Astrocyte (in vitro differentiated cells and primary cell): ENCODE data around the gene FKBP10. TPM values are rescaled to one million over a fixed set of nuclear protein-coding genes. Genes with fewer than 3 reads are reported as not detected.

Experiments used
- DNase-seq: peaks from one replicate; pipeline ENCODE4 v3.0.0-alpha.2; 2010; ENCODE audit warnings: low read depth
- FAIRE-seq: peaks from 2 replicates; lab custom pipeline; 2011; peaks lifted over from hg19 to GRCh38; lab: Jason Lieb, UNC
- H2AFZ ChIP-seq: 2 replicates; pipeline ENCODE4 v1.6.0; 2012; ENCODE audit warnings: low read depth, low read length, inconsistent platforms
- H3K27ac ChIP-seq: 2 replicates; pipeline ENCODE4 v1.5.1; 2011; ENCODE audit warnings: low read depth, low read length, inconsistent platforms
- H3K27me3 ChIP-seq: 2 replicates; pipeline ENCODE4 v1.6.0; 2011; ENCODE audit warnings: low read length, inconsistent platforms; ENCODE audit not compliant: insufficient read depth
- H3K36me3 ChIP-seq: 2 replicates; pipeline ENCODE4 v1.5.1; 2011; ENCODE audit warnings: low read length, inconsistent platforms; ENCODE audit not compliant: insufficient read depth
- H3K4me1 ChIP-seq: 2 replicates; pipeline ENCODE4 v1.5.1; 2011; ENCODE audit warnings: low read length, inconsistent platforms; ENCODE audit not compliant: insufficient read depth
- H3K4me2 ChIP-seq: 2 replicates; pipeline ENCODE4 v1.6.0; 2012; ENCODE audit warnings: low read length, inconsistent platforms
- H3K4me3 ChIP-seq: 2 replicates; pipeline ENCODE4 v1.5.1; 2011; ENCODE audit warnings: low read depth, mild to moderate bottlenecking, low read length, inconsistent platforms; ENCODE audit not compliant: insufficient read depth
- H3K79me2 ChIP-seq: 2 replicates; pipeline ENCODE4 v1.6.0; 2012; ENCODE audit warnings: mild to moderate bottlenecking, low read length, inconsistent platforms; ENCODE audit not compliant: insufficient read depth
- H3K9ac ChIP-seq: 2 replicates; pipeline ENCODE4 v1.6.0; 2012; ENCODE audit warnings: mild to moderate bottlenecking, low read length, inconsistent platforms
- H3K9me3 ChIP-seq: 2 replicates; pipeline ENCODE4 v1.5.1; 2012; ENCODE audit warnings: low read depth, mild to moderate bottlenecking, low read length, inconsistent platforms; ENCODE audit not compliant: insufficient read depth
- H4K20me1 ChIP-seq: 2 replicates; pipeline ENCODE4 v1.6.0; 2012; ENCODE audit warnings: low read length, inconsistent platforms; ENCODE audit not compliant: insufficient read depth
- H3K27ac Mint-ChIP-seq: one replicate; pipeline ENCODE4 v1.8.0; 2021; ENCODE audit warnings: mild to moderate bottlenecking, mixed read lengths; ENCODE audit not compliant: unreplicated experiment
- H3K27me3 Mint-ChIP-seq: one replicate; pipeline ENCODE4 v1.8.0; 2021; ENCODE audit warnings: low read depth, mixed read lengths; ENCODE audit not compliant: unreplicated experiment
- H3K36me3 Mint-ChIP-seq: one replicate; pipeline ENCODE4 v1.8.0; 2021; ENCODE audit warnings: low read depth, mixed read lengths; ENCODE audit not compliant: unreplicated experiment
- H3K4me1 Mint-ChIP-seq: one replicate; pipeline ENCODE4 v1.8.0; 2021; ENCODE audit warnings: low read depth, mixed read lengths; ENCODE audit not compliant: unreplicated experiment
- H3K4me3 Mint-ChIP-seq: one replicate; pipeline ENCODE4 v1.8.0; 2021; ENCODE audit warnings: mild to moderate bottlenecking, moderate library complexity, mixed read lengths; ENCODE audit not compliant: unreplicated experiment
- H3K9me3 Mint-ChIP-seq: one replicate; pipeline ENCODE4 v1.8.0; 2021; ENCODE audit warnings: mild to moderate bottlenecking, mixed read lengths; ENCODE audit not compliant: unreplicated experiment
- EZH2 ChIP-seq: IDR thresholded peaks from 2 replicates; pipeline ENCODE4 v1.6.1; 2012; ENCODE audit warnings: mild to moderate bottlenecking, low read length, inconsistent platforms; ENCODE audit not compliant: insufficient read depth
- total RNA-seq: library from RNA; stranded (reverse); gene quantifications from 2 replicates; pipeline ENCODE4 v1.2.1, GENCODE V29; 2021
- TF ChIP-seq, protein P1 (sequence below): IDR thresholded peaks from 2 replicates; pipeline ENCODE4 v1.5.1; 2011; ENCODE audit warnings: low read depth, mild to moderate bottlenecking, inconsistent platforms, low read length, moderate library complexity; ENCODE audit not compliant: insufficient read depth

Gene FKBP10
- total RNA-seq, 1 donor from 2014 or later, result 446 TPM

DNA sequence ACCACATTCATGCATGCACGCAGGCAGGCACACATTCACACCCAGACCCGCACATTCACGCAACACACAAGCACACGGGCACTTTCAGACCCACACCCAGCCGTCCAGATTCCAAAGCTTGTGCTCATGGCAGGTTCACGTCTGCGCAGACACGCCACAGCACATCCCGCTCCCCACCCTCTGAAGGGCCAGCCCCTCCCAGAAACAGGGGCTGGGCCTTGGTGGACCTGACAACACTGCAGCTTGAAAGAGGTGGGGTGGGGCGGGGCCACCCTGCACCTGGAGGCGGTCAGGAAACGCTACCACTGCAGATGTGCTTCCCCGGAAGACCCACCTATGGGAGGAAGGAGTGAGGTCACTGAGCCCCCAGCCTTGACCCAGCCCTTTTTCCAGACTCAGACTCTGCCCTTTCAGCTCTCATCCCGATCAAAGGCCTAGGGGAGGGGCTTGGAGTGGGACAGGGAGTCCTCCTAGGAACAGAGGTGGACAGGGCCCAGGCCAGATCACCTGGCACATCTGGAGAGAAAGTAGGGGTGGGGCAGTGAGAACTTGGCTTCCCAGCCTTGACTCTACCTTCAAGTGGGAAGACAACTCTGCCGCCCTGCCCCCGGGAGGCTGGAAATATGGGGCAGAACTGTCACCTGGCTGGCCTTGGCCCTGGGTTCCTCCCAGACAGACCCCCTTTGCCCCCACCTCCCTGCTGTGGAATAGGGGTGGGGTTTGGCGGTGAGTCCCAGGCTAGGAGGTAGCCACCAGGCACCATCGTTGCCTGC, 12.0 kb upstream of the FKBP10 start:
- H3K4me3 Mint-ChIP-seq, result no peak overlapping the region
- H3K4me1 Mint-ChIP-seq, result peaks cover 14% of the 10 kb centered on the region
- Histone ChIP-seq H3K27ac (no peak overlapping the region), H3K4me2 (peak overlapping the region; percentile 65), H3K79me2 (no peaks in the 10 kb centered on the region), H4K20me1 (peaks cover 7% of the 10 kb centered on the region), H3K4me3 (no peak overlapping the region), H3K27me3 (no peaks in the 10 kb centered on the region), H3K9me3 (no peaks in the 10 kb centered on the region), H3K9ac (no peak overlapping the region), H2AFZ (no peak overlapping the region), H3K4me1 (peaks cover 10% of the 10 kb centered on the region), H3K36me3 (no peaks in the 10 kb centered on the region)
- H3K36me3 Mint-ChIP-seq, result peaks cover 7% of the 10 kb centered on the region
- no peak for FAIRE-seq
- peak overlapping the region; percentile 37 for H3K27ac Mint-ChIP-seq
- no peaks in the 10 kb centered on the region for H3K9me3 Mint-ChIP-seq
- no peaks in the 10 kb centered on the region for H3K27me3 Mint-ChIP-seq
- TF ChIP-seq, protein P1, sequence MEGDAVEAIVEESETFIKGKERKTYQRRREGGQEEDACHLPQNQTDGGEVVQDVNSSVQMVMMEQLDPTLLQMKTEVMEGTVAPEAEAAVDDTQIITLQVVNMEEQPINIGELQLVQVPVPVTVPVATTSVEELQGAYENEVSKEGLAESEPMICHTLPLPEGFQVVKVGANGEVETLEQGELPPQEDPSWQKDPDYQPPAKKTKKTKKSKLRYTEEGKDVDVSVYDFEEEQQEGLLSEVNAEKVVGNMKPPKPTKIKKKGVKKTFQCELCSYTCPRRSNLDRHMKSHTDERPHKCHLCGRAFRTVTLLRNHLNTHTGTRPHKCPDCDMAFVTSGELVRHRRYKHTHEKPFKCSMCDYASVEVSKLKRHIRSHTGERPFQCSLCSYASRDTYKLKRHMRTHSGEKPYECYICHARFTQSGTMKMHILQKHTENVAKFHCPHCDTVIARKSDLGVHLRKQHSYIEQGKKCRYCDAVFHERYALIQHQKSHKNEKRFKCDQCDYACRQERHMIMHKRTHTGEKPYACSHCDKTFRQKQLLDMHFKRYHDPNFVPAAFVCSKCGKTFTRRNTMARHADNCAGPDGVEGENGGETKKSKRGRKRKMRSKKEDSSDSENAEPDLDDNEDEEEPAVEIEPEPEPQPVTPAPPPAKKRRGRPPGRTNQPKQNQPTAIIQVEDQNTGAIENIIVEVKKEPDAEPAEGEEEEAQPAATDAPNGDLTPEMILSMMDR, result no peak
- TF ChIP-seq EZH2, result no peak
- DNase-seq, result peak; percentile 69

DNA sequence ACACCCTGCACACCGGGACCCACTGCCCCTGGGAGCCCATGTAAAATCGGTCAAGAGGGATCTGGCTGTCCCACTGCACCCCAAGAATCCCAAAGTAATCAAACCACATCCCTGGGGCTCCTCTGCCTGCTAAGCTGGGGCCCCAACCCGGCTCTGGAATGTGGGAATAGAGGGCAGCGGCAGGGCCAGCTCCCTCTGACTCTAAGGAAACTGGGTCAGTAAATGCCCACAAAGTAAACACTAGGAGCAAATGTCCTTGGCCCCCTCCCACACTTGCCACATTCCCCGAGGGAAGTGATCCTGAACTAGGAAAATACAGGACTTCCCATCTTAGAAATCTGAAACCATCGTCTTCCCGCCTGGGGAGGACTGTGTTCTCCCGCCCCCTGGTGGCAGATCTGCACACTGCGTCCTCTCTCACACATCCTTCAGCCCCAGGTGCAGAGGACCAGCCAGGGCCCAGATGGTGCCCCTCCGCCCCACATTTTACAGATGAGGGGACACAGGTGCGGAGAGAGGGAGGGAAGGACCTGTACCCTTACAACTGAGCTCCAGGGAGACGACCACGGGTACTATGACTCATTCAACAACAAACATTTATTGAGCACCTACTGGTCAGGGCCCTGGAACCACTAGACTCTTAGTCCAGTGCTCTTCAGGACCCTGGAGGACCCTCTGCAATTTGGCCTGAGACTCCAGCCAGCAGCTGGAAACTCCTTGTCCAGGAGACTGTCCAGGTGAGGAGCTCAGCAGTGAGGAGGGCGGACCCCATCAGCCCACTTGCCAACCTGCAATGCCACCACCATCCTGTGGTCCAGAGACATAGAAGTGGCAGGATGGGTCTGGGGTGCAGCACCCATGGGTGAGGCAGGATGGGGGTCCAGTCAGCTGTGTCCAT, 11.2 kb upstream of the FKBP10 start:
- peak; percentile 41 for DNase-seq
- Histone ChIP-seq H3K36me3 (peaks cover 5% of the 10 kb centered on the region), H3K9ac (no peak overlapping the region), H3K9me3 (no peaks in the 10 kb centered on the region), H3K27ac (no peak overlapping the region), H3K4me1 (peaks cover 10% of the 10 kb centered on the region), H3K79me2 (no peaks in the 10 kb centered on the region), H3K4me2 (peak overlapping the region; percentile 65), H3K4me3 (no peak overlapping the region), H4K20me1 (peaks cover 11% of the 10 kb centered on the region), H3K27me3 (no peaks in the 10 kb centered on the region), H2AFZ (no peak overlapping the region)
- Mint-ChIP-seq H3K27ac (peak overlapping the region; percentile 37), H3K4me1 (peaks cover 14% of the 10 kb centered on the region), H3K4me3 (no peak overlapping the region), H3K36me3 (peaks cover 10% of the 10 kb centered on the region), H3K27me3 (no peaks in the 10 kb centered on the region), H3K9me3 (no peaks in the 10 kb centered on the region)
- peak; percentile 80 for FAIRE-seq
- TF ChIP-seq, protein P1, result peak; percentile 91
- no peak for TF ChIP-seq EZH2
